ENCODE measurements around the gene MEF2B.
"Not testable (repeated sequence)": the region's sequence is repeated elsewhere in the genome, so short reads cannot be mapped to it uniquely, and the experiment has no call there.

The MEF2B gene

GRCh38 chr19:19173243-19173642 lies 3.2 kb upstream of the MEF2B start:
- H3K4me1 ChIP-seq (ENCODE audit: control insufficient read depth in 1 of 2, insufficient read depth in 2 of 2, low read length in 2 of 2); H3K27me3 ChIP-seq (ENCODE audit: control insufficient read depth in 1 of 2, insufficient read depth in 2 of 2, low read length in 2 of 2); H3K9me3 ChIP-seq (ENCODE audit: control insufficient read depth in 1 of 2, low read length in 2 of 2); H3K9ac ChIP-seq (ENCODE audit: low read depth in 1 of 2, low read length in 2 of 2); H3K4me3 ChIP-seq (ENCODE audit: low read depth in 1 of 2, low read length in 2 of 2); H3K27ac ChIP-seq (ENCODE audit: low read depth, low read length): not testable (repeated sequence)
- peaks cover 0 to 13% of the 10 kb centered on the region in 2 donors for H3K36me3 ChIP-seq (ENCODE audit: control insufficient read depth in 1 of 2, insufficient read depth in 2 of 2, low read length in 2 of 2)

DNA sequence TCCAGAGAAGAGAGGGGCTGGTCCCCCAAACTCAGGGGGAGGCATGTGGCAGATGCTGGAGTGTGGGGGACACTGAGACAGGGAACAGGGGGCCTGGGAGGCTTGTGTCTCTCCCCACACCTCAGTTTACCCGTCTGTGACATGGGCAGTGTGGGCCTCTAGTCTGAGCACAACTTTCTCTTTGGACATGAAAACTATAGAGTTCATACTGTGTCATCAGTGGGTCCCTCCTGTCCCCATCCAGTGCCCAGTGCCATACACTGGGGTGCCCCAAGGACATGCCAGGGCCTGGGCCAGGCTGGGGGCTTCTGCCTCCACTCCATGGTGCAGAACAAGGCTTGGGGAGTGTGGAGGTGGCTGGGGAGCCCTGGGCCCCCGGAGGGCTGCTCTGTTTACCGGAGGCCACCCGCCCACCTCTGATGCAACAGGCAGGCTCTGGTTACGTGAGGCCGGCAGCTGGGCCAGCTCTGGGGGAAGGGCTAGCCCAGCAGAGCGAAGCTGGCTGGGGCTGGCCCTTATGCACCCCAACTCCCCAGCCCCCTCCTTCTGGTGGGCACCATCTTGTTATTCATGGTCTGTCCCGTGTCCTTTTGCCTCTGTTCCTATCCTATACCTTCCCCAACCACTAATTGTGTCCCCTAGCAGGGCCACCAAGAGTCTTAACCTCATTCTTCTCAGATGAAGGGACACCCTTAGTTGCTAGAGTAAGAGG lies 1.9 kb upstream of the MEF2B start:
- Histone ChIP-seq H3K9ac (ENCODE audit: low read depth in 1 of 2, low read length in 2 of 2) (no peak overlapping the region), H3K27ac (ENCODE audit: low read depth, low read length) (no peak overlapping the region), H3K4me1 (ENCODE audit: control insufficient read depth in 1 of 2, insufficient read depth in 2 of 2, low read length in 2 of 2) (peaks cover 4 to 8% of the 10 kb centered on the region in 2 donors), H3K4me3 (ENCODE audit: low read depth in 1 of 2, low read length in 2 of 2) (no peak overlapping the region), H3K9me3 (ENCODE audit: control insufficient read depth in 1 of 2, low read length in 2 of 2) (no peaks in the 10 kb centered on the region), H3K27me3 (ENCODE audit: control insufficient read depth in 1 of 2, insufficient read depth in 2 of 2, low read length in 2 of 2) (no peaks in the 10 kb centered on the region), H3K36me3 (ENCODE audit: control insufficient read depth in 1 of 2, insufficient read depth in 2 of 2, low read length in 2 of 2) (peaks cover 0 to 6% of the 10 kb centered on the region in 2 donors)

DNA sequence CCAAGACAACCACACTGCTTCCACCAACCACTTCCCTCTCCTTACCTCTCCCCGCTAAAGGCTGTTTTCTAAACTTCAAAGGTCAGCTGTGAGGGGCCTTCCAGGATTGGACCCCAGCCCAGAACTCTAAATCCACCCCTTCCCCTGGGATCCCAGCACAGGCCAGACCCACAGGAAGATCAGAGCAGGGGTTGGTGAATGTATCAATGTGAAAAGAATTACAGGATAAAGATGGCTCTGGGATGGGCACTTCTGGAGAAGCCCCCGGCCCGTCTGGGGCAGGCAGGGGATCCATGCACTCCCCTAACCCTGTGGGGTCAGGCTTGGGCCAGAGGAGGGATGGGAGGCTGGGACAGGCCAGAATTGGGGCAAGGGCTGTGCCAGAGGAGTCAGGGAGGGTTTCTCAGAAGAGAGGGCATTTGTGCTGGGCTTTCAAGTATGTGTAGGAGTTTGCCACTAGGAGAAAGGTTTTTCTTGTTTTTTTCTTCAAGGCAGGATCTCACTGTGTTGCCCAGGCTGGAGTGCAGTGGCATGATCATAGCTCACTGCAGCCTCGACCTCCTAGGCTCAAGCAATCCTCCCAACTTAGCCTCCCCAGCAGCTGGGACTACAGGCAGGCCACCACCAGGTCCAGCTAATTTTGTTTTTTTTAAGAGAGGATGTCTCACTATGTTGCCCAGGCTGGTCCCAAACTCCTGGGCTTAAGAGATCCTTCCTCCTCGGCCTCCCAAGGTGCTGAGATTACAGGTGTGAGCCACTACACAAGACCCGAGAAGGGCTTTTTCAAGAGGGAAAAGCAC lies 1.0 kb upstream of the MEF2B start:
- Histone ChIP-seq H3K4me1 (ENCODE audit: control insufficient read depth in 1 of 2, insufficient read depth in 2 of 2, low read length in 2 of 2) (peaks cover 4 to 8% of the 10 kb centered on the region in 2 donors), H3K9ac (ENCODE audit: low read depth in 1 of 2, low read length in 2 of 2) (no peak overlapping the region), H3K27me3 (ENCODE audit: control insufficient read depth in 1 of 2, insufficient read depth in 2 of 2, low read length in 2 of 2) (no peaks in the 10 kb centered on the region), H3K27ac (ENCODE audit: low read depth, low read length) (no peak overlapping the region), H3K9me3 (ENCODE audit: control insufficient read depth in 1 of 2, low read length in 2 of 2) (no peaks in the 10 kb centered on the region), H3K36me3 (ENCODE audit: control insufficient read depth in 1 of 2, insufficient read depth in 2 of 2, low read length in 2 of 2) (no peaks in the 10 kb centered on the region), H3K4me3 (ENCODE audit: low read depth in 1 of 2, low read length in 2 of 2) (no peak overlapping the region)

DNA sequence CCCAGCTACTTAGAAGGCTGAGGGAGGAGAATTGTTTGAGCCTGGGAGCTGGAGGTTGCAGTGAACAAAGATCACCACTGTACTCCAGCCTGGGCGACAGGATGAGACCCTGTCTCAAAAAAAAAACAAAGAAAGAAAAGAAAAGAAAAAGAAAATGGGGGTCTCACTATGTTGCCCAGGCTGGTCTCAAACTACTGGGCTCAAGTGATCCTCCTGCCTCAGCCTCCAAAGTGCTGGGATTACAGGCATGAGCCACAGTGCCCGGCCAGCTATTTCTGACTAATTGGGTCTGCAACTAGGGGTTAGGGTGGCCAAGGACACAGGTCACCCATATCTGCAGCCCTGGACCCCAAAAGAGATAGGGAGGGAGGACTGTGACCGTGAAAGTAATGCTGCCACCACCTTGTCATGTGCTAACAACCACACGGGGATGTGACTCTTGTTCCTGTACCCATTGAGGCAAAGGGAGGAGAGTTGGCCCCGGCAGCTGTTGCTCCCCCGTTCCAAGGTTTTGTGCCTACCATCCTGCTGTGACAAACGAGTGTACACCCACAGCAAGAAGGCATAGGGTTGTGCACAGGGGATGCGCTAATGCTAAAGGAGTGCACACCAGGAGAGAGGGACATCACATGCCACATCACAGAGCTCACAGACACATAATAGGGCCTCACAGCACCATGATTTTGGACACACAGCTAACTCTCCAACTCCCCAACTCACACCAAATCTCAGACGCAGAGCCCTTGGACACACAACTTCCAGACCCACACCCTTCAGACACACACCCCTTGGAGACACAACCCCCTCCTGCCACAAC lies 619 bp downstream of the MEF2B start:
- Histone ChIP-seq H3K4me3 (ENCODE audit: low read depth in 1 of 2, low read length in 2 of 2) (peak overlapping the region; percentile 53 to 63), H3K4me1 (ENCODE audit: control insufficient read depth in 1 of 2, insufficient read depth in 2 of 2, low read length in 2 of 2) (peaks cover 4 to 8% of the 10 kb centered on the region in 2 donors), H3K9me3 (ENCODE audit: control insufficient read depth in 1 of 2, low read length in 2 of 2) (no peaks in the 10 kb centered on the region), H3K36me3 (ENCODE audit: control insufficient read depth in 1 of 2, insufficient read depth in 2 of 2, low read length in 2 of 2) (no peaks in the 10 kb centered on the region), H3K27ac (ENCODE audit: low read depth, low read length) (no peak overlapping the region), H3K9ac (ENCODE audit: low read depth in 1 of 2, low read length in 2 of 2) (peak overlapping the region in 1 of 2 donors; percentile 32), H3K27me3 (ENCODE audit: control insufficient read depth in 1 of 2, insufficient read depth in 2 of 2, low read length in 2 of 2) (no peaks in the 10 kb centered on the region)

GRCh38 chr19:19167612-19168011 lies 2.5 kb downstream of the MEF2B start:
- Histone ChIP-seq H3K27me3 (ENCODE audit: control insufficient read depth in 1 of 2, insufficient read depth in 2 of 2, low read length in 2 of 2) (no peaks in the 10 kb centered on the region), H3K4me3 (ENCODE audit: low read depth in 1 of 2, low read length in 2 of 2) (no peak overlapping the region), H3K27ac (ENCODE audit: low read depth, low read length) (no peak overlapping the region), H3K36me3 (ENCODE audit: control insufficient read depth in 1 of 2, insufficient read depth in 2 of 2, low read length in 2 of 2) (no peaks in the 10 kb centered on the region), H3K4me1 (ENCODE audit: control insufficient read depth in 1 of 2, insufficient read depth in 2 of 2, low read length in 2 of 2) (peaks cover 4 to 8% of the 10 kb centered on the region in 2 donors), H3K9ac (ENCODE audit: low read depth in 1 of 2, low read length in 2 of 2) (no peak overlapping the region), H3K9me3 (ENCODE audit: control insufficient read depth in 1 of 2, low read length in 2 of 2) (no peaks in the 10 kb centered on the region)

DNA sequence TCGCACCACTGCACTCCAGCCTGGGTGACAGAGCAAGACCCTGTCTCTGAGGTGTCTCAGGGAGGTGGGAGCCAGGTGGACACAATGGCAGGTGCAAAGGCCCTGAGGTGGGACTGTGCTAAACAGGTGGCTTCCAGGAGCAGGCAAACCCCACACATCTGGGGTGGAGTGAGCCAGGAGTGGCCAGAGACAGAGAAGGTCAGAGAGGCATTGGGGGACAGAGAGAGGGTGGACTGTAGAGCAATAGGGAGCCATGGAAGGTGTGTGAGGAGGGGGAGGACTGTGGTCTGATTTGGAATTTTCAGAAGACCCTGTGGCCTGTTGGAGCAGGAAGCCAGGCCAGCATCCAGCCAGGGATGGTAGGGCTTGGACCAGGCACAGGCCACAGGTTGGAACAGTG lies 4.7 kb downstream of the MEF2B start:
- Histone ChIP-seq H3K27me3 (ENCODE audit: control insufficient read depth in 1 of 2, insufficient read depth in 2 of 2, low read length in 2 of 2) (no peaks in the 10 kb centered on the region), H3K9me3 (ENCODE audit: control insufficient read depth in 1 of 2, low read length in 2 of 2) (no peaks in the 10 kb centered on the region), H3K4me1 (ENCODE audit: control insufficient read depth in 1 of 2, insufficient read depth in 2 of 2, low read length in 2 of 2) (peaks cover 4 to 6% of the 10 kb centered on the region in 2 donors), H3K27ac (ENCODE audit: low read depth, low read length) (no peak overlapping the region), H3K4me3 (ENCODE audit: low read depth in 1 of 2, low read length in 2 of 2) (no peak overlapping the region), H3K36me3 (ENCODE audit: control insufficient read depth in 1 of 2, insufficient read depth in 2 of 2, low read length in 2 of 2) (no peaks in the 10 kb centered on the region), H3K9ac (ENCODE audit: low read depth in 1 of 2, low read length in 2 of 2) (no peak overlapping the region)

GRCh38 chr19:19162495-19162894 lies 7.6 kb downstream of the MEF2B start:
- no peaks in the 10 kb centered on the region for H3K9me3 ChIP-seq (ENCODE audit: control insufficient read depth in 1 of 2, low read length in 2 of 2)
- H3K36me3 ChIP-seq (ENCODE audit: control insufficient read depth in 1 of 2, insufficient read depth in 2 of 2, low read length in 2 of 2) = no peaks in the 10 kb centered on the region
- H3K4me1 ChIP-seq (ENCODE audit: control insufficient read depth in 1 of 2, insufficient read depth in 2 of 2, low read length in 2 of 2) = no peaks in the 10 kb centered on the region
- no peak overlapping the region for H3K4me3 ChIP-seq (ENCODE audit: low read depth in 1 of 2, low read length in 2 of 2)
- H3K27me3 ChIP-seq (ENCODE audit: control insufficient read depth in 1 of 2, insufficient read depth in 2 of 2, low read length in 2 of 2) = no peaks in the 10 kb centered on the region
- no peak overlapping the region for H3K27ac ChIP-seq (ENCODE audit: low read depth, low read length)
- no peak overlapping the region for H3K9ac ChIP-seq (ENCODE audit: low read depth in 1 of 2, low read length in 2 of 2)

- no peaks in the 10 kb centered on the region for H3K27me3 ChIP-seq (ENCODE audit: control insufficient read depth in 1 of 2, insufficient read depth in 2 of 2, low read length in 2 of 2)
- no peak overlapping the region for H3K4me3 ChIP-seq (ENCODE audit: low read depth in 1 of 2, low read length in 2 of 2)
- H3K4me1 ChIP-seq (ENCODE audit: control insufficient read depth in 1 of 2, insufficient read depth in 2 of 2, low read length in 2 of 2) = no peaks in the 10 kb centered on the region
- peaks cover 0 to 6% of the 10 kb centered on the region in 2 donors for H3K36me3 ChIP-seq (ENCODE audit: control insufficient read depth in 1 of 2, insufficient read depth in 2 of 2, low read length in 2 of 2)
- no peak overlapping the region for H3K27ac ChIP-seq (ENCODE audit: low read depth, low read length)
- no peaks in the 10 kb centered on the region for H3K9me3 ChIP-seq (ENCODE audit: control insufficient read depth in 1 of 2, low read length in 2 of 2)
- H3K9ac ChIP-seq (ENCODE audit: low read depth in 1 of 2, low read length in 2 of 2) = no peak overlapping the region
Measured at GRCh38 chr19:19160461-19161035, 9.5 kb downstream of the MEF2B start.

GRCh38 chr19:19159534-19159933 lies 10.5 kb downstream of the MEF2B start:
- H3K27me3 ChIP-seq (ENCODE audit: control insufficient read depth in 1 of 2, insufficient read depth in 2 of 2, low read length in 2 of 2) = no peaks in the 10 kb centered on the region
- no peak overlapping the region for H3K9ac ChIP-seq (ENCODE audit: low read depth in 1 of 2, low read length in 2 of 2)
- H3K27ac ChIP-seq (ENCODE audit: low read depth, low read length) = no peak overlapping the region
- peaks cover 0 to 10% of the 10 kb centered on the region in 2 donors for H3K36me3 ChIP-seq (ENCODE audit: control insufficient read depth in 1 of 2, insufficient read depth in 2 of 2, low read length in 2 of 2)
- H3K4me3 ChIP-seq (ENCODE audit: low read depth in 1 of 2, low read length in 2 of 2) = no peak overlapping the region
- H3K9me3 ChIP-seq (ENCODE audit: control insufficient read depth in 1 of 2, low read length in 2 of 2) = no peaks in the 10 kb centered on the region
- H3K4me1 ChIP-seq (ENCODE audit: control insufficient read depth in 1 of 2, insufficient read depth in 2 of 2, low read length in 2 of 2) = no peaks in the 10 kb centered on the region

All from duodenal mucosa (tissue), 2 donors.